PFSK-1 (cell line): ENCODE measurements around the gene RBKS.

Source experiments
- FOXP2 ChIP-seq: optimal IDR thresholded peaks from 2 replicates; pipeline ENCODE3; 2011; ENCODE audit warnings: borderline replicate concordance, control low read depth, inconsistent platforms; ENCODE audit not compliant: insufficient read depth; ENCODE audit errors: extremely low read length, extremely low read depth
- POLR2AphosphoS5 ChIP-seq: IDR thresholded peaks from 2 replicates; pipeline ENCODE4 v1.6.1; 2012; ENCODE audit warnings: low read depth, mild to moderate bottlenecking, control low read depth, low read length, moderate library complexity
- REST ChIP-seq, 2 experiments: IDR thresholded peaks; 2 replicates each; pipeline versions ENCODE4 v1.6.1 to v1.8.0; 2011 to 2012; ENCODE audit warnings: low read depth in 2 of 2, low read length in 2 of 2, control low read depth in 1 of 2, inconsistent platforms in 1 of 2, mild to moderate bottlenecking in 1 of 2, moderate library complexity in 1 of 2; ENCODE audit not compliant: insufficient read depth in 1 of 2
- SIN3A ChIP-seq: IDR thresholded peaks from 2 replicates; pipeline ENCODE4 v1.6.1; 2012; ENCODE audit warnings: mild to moderate bottlenecking, low read length, moderate library complexity, borderline replicate concordance; ENCODE audit not compliant: insufficient read depth
- TAF1 ChIP-seq: IDR thresholded peaks from 2 replicates; pipeline ENCODE4 v1.6.1; 2012; ENCODE audit warnings: low read length, control low read depth, borderline replicate concordance; ENCODE audit not compliant: insufficient read depth

RBKS gene

GRCh38 chr2:27800856-27801255 lies 89.3 kb downstream of the RBKS start:
- TF ChIP-seq REST (IDR thresholded peaks at IDR 0.05; ENCODE audit: insufficient read depth in 1 of 2, low read depth in 2 of 2, low read length in 2 of 2) (no peak), FOXP2 (no peak), SIN3A (no peak), TAF1 (no peak), POLR2AphosphoS5 (no peak)

GRCh38 chr2:27799646-27800010 lies 90.6 kb downstream of the RBKS start:
- no peak for TF ChIP-seq SIN3A
- TF ChIP-seq REST (IDR thresholded peaks at IDR 0.05; ENCODE audit: insufficient read depth in 1 of 2, low read depth in 2 of 2, low read length in 2 of 2) = no peak
- no peak for TF ChIP-seq POLR2AphosphoS5
- no peak for TF ChIP-seq TAF1
- no peak for TF ChIP-seq FOXP2

- TF ChIP-seq POLR2AphosphoS5 (no peak), REST (IDR thresholded peaks at IDR 0.05; ENCODE audit: insufficient read depth in 1 of 2, low read depth in 2 of 2, low read length in 2 of 2) (no peak), SIN3A (no peak), FOXP2 (no peak), TAF1 (no peak)
These were observed 91.1 kb downstream of the RBKS start for GRCh38 chr2:27798948-27799645.

- TF ChIP-seq POLR2AphosphoS5 = no peak
- TF ChIP-seq REST (IDR thresholded peaks at IDR 0.05; ENCODE audit: insufficient read depth in 1 of 2, low read depth in 2 of 2, low read length in 2 of 2) = no peak
- no peak for TF ChIP-seq FOXP2
- TF ChIP-seq SIN3A = no peak
- no peak for TF ChIP-seq TAF1
These were observed 91.7 kb downstream of the RBKS start for GRCh38 chr2:27798486-27798885.

- TF ChIP-seq SIN3A = no peak
These were observed 92.3 kb downstream of the RBKS start for GRCh38 chr2:27797841-27798240.
